HCT116 (cell line): ENCODE data around the gene KLHL10. TPM values are rescaled to one million over a fixed set of nuclear protein-coding genes. Genes with fewer than 3 reads are reported as not detected.

Experiments
- ATAC-seq: fragments of 200-7000 bp; cut with Tn5 transposase; 2 replicates; pipeline ENCODE4 v1.9.1; 2020; ENCODE audit warnings: mild to moderate bottlenecking, moderate library complexity
- BruUV-seq: library from RNA; stranded (reverse); fragments of 400-500 nt; replicated peaks from 2 replicates; lab custom pipeline; 2021; lab: Mats Ljungman, UMichigan
- CTCF ChIA-PET: fragments of 300-600 bp; sonication (Branson Sonifier 250); formaldehyde crosslinking; loops from one replicate; lab custom pipeline; 2021; ENCODE audit warnings: antibody characterized with exemption; lab: Charles Lee
- POLR2A ChIA-PET: fragments of 300-600, 350-600 bp; sonication (Branson Sonifier 250); formaldehyde crosslinking; loops from one replicate; lab custom pipeline; 2021; ENCODE audit warnings: antibody characterized with exemption; lab: Charles Lee
- RAD21 ChIA-PET, 2 experiments: fragments of 300-600 bp; sonication (Branson Sonifier 250); formaldehyde crosslinking; loops; one replicate each; lab custom pipeline; 2023; ENCODE audit warnings: low total read pairs in 2 of 2; ENCODE audit not compliant: uncharacterized antibody in 2 of 2, unreplicated experiment in 2 of 2, low non-redundant PET in 1 of 2; lab: Charles Lee
- DNase-seq: peaks from one replicate; pipeline ENCODE4 v3.0.0-alpha.2; 2010; ENCODE audit warnings: low read depth, low spot score
- H2AFZ ChIP-seq: fragments of 200-600 bp; shearing (Covaris generic), sonication (generic); 2 replicates; pipeline ENCODE4 v1.6.1; 2017; ENCODE audit warnings: low read depth, mixed run types, mixed read lengths, antibody characterized with exemption, low read length; ENCODE audit not compliant: poor library complexity, severe bottlenecking
- H3K27ac ChIP-seq: 2 replicates; pipeline ENCODE4 v1.5.1; 2012; ENCODE audit warnings: low read depth, low read length
- H3K27me3 ChIP-seq: fragments of 200-600 bp; sonication (generic); 2 replicates; pipeline ENCODE4 v1.6.1; 2016; ENCODE audit warnings: mixed run types, low read length, mixed read lengths; ENCODE audit not compliant: insufficient read depth
- H3K36me3 ChIP-seq, 2 experiments: fragments of 200-500 bp in 1 of 2; fragments of 200-600 bp in 1 of 2; sonication (Bioruptor generic) in 1 of 2; sonication (generic) in 1 of 2; 2 replicates each; pipeline versions ENCODE4 v1.5.1 to v1.6.1; 2014 to 2016; ENCODE audit warnings: low read length in 2 of 2, inconsistent platforms in 1 of 2, mixed read lengths in 1 of 2, mixed run types in 1 of 2; ENCODE audit not compliant: insufficient read depth in 2 of 2, control insufficient read depth in 1 of 2
- H3K4me1 ChIP-seq, 2 experiments: fragments of 200-600 bp in 1 of 2; sonication (generic) in 1 of 2; 2 replicates each; pipeline versions ENCODE4 v1.5.1 to v1.6.1; 2012 to 2017; ENCODE audit warnings: low read length in 2 of 2, inconsistent platforms in 1 of 2, mild to moderate bottlenecking in 1 of 2, mixed read lengths in 1 of 2, mixed run types in 1 of 2, moderate library complexity in 1 of 2; ENCODE audit not compliant: insufficient read depth in 2 of 2, control insufficient read depth in 1 of 2
- H3K4me2 ChIP-seq: fragments of 200-600 bp; sonication (generic); 2 replicates; pipeline ENCODE4 v1.6.1; 2017; ENCODE audit warnings: mixed run types, low read length, mixed read lengths
- H3K4me3 ChIP-seq, 2 experiments: fragments of 200-600 bp in 1 of 2; sonication (generic) in 1 of 2; replicated peaks in 1 of 2; 2 replicates each; pipeline ENCODE4 v1.5.1; 2011 to 2016; ENCODE audit warnings: low read length in 2 of 2, control low read depth in 1 of 2, low read depth in 1 of 2, mild to moderate bottlenecking in 1 of 2, mixed read lengths in 1 of 2, mixed run types in 1 of 2
- H3K79me2 ChIP-seq: fragments of 200-600 bp; sonication (generic); 2 replicates; pipeline ENCODE4 v1.6.1; 2017; ENCODE audit warnings: mild to moderate bottlenecking, mixed run types, low read length, moderate library complexity, mixed read lengths; ENCODE audit not compliant: insufficient read depth
- H3K9ac ChIP-seq: fragments of 200-600 bp; sonication (generic); 2 replicates; pipeline ENCODE4 v1.6.1; 2016; ENCODE audit warnings: low read length, mixed read lengths
- H3K9me2 ChIP-seq: fragments of 200-600 bp; sonication (generic), shearing (Covaris generic); 2 replicates; pipeline ENCODE4 v1.6.1; 2017; ENCODE audit warnings: mixed run types, mild to moderate bottlenecking, moderate library complexity; ENCODE audit not compliant: insufficient read depth
- H3K9me3 ChIP-seq, 2 experiments: fragments of 200-500 bp in 1 of 2; fragments of 200-600 bp in 1 of 2; sonication (Bioruptor generic) in 1 of 2; sonication (generic) in 1 of 2; 2 replicates each; pipeline ENCODE4 v1.6.1; 2014 to 2017; ENCODE audit warnings: low read length in 2 of 2, mixed read lengths in 2 of 2, inconsistent platforms in 1 of 2, low read depth in 1 of 2, mild to moderate bottlenecking in 1 of 2, mixed run types in 1 of 2, moderate library complexity in 1 of 2; ENCODE audit not compliant: control insufficient read depth in 1 of 2, insufficient read depth in 1 of 2
- H4K20me1 ChIP-seq: fragments of 200-600 bp; sonication (generic), shearing (Covaris generic); 2 replicates; pipeline ENCODE4 v1.6.1; 2017; ENCODE audit warnings: mixed run types, mild to moderate bottlenecking, moderate library complexity; ENCODE audit not compliant: insufficient read depth
- ELF1 ChIP-seq: IDR thresholded peaks from 2 replicates; pipeline ENCODE4 v1.6.1; 2012; ENCODE audit warnings: low read depth, borderline replicate concordance
- EZH2 ChIP-seq: fragments of 200-600 bp; sonication (generic); IDR thresholded peaks from 2 replicates; pipeline ENCODE4 v1.6.1; 2017; ENCODE audit warnings: antibody characterized with exemption, mixed run types
- FOSL1 ChIP-seq: IDR thresholded peaks from 2 replicates; pipeline ENCODE4 v1.6.1; 2012; ENCODE audit warnings: low read depth
- JUND ChIP-seq: IDR thresholded peaks from 2 replicates; pipeline ENCODE4 v1.6.1; 2012
- RAD21 ChIP-seq: IDR thresholded peaks from 2 replicates; pipeline ENCODE4 v1.6.1; 2012; ENCODE audit warnings: low read depth, mild to moderate bottlenecking
- SP1 ChIP-seq: IDR thresholded peaks from 2 replicates; pipeline ENCODE4 v1.6.1; 2012; ENCODE audit warnings: low read depth
- SRF ChIP-seq: IDR thresholded peaks from 2 replicates; pipeline ENCODE4 v1.6.1; 2012; ENCODE audit warnings: low read depth
- ZBTB33 ChIP-seq: IDR thresholded peaks from 2 replicates; pipeline ENCODE4 v1.6.1; 2011; ENCODE audit warnings: mild to moderate bottlenecking, low read length, moderate library complexity; ENCODE audit not compliant: insufficient replicate concordance; ENCODE audit errors: extremely low read depth
- ZFX ChIP-seq: fragments of 450-650 bp; IDR thresholded peaks from 2 replicates; pipeline ENCODE4 v1.6.1; 2017
- ZNF274 ChIP-seq: fragments of 200-500 bp; sonication (Bioruptor generic); IDR thresholded peaks from 2 replicates; pipeline ENCODE4 v1.6.1; 2014; ENCODE audit warnings: mild to moderate bottlenecking, low read depth, low read length, inconsistent platforms
- intact Hi-C: fragments of 100-400 bp; cut with micrococcal nuclease; formaldehyde crosslinking; loops from 2 replicates; pipeline ENCODE4 v1.10.0; 2022
- total RNA-seq: library from RNA; stranded (reverse); gene quantifications from one replicate; pipeline ENCODE4 v1.2.1, GENCODE V29; 2021; ENCODE audit not compliant: unreplicated experiment
- TF ChIP-seq, protein P1 (sequence below): IDR thresholded peaks from 2 replicates; pipeline ENCODE4 v1.6.1; 2012
- TF ChIP-seq, protein P2 (sequence below): IDR thresholded peaks from 2 replicates; pipeline ENCODE4 v1.6.1; 2012
- TF ChIP-seq, protein P3 (sequence below), 3 experiments: fragments of 200-600 bp in 1 of 3; sonication (generic) in 1 of 3; IDR thresholded peaks in 2 of 3; conservative IDR thresholded peaks in 1 of 3; 2 replicates each; pipeline ENCODE4 v1.5.1; 2012 to 2017; ENCODE audit warnings: low read depth in 2 of 3, low read length in 2 of 3, antibody characterized with exemption in 1 of 3, borderline replicate concordance in 1 of 3, control low read depth in 1 of 3, mild to moderate bottlenecking in 1 of 3, mixed read lengths in 1 of 3, mixed run types in 1 of 3, moderate library complexity in 1 of 3; ENCODE audit not compliant: insufficient read depth in 1 of 3
- TF ChIP-seq, protein P4 (sequence below): IDR thresholded peaks from 2 replicates; pipeline ENCODE4 v1.6.1; 2012; ENCODE audit warnings: low read depth

KLHL10 gene
- total RNA-seq, 1 experiment from 2014 or later, result not detected

GRCh38 chr17:41797377-41797776 lies 40.2 kb upstream of the KLHL10 start:
- H4K20me1 ChIP-seq, result no peaks in the 10 kb centered on the region
- H3K9me2 ChIP-seq, result no peaks in the 10 kb centered on the region
- no peaks in the 10 kb centered on the region for H3K36me3 ChIP-seq
- RAD21 ChIA-PET, result interaction anchor here in 1 of 2 experiments (0.7 kb wide), 1 partner anchor 47 kb away, joined by 6 read pairs; no protein-coding TSS in a partner anchor
- ATAC-seq (no peak), DNase-seq (no peak)
- H3K4me3 ChIP-seq, result no peak overlapping the region
- TF ChIP-seq, protein P1, sequence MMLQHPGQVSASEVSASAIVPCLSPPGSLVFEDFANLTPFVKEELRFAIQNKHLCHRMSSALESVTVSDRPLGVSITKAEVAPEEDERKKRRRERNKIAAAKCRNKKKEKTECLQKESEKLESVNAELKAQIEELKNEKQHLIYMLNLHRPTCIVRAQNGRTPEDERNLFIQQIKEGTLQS, result no peak
- TF ChIP-seq, protein P2, sequence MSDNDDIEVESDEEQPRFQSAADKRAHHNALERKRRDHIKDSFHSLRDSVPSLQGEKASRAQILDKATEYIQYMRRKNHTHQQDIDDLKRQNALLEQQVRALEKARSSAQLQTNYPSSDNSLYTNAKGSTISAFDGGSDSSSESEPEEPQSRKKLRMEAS, result no peak
- TF ChIP-seq, protein P3, sequence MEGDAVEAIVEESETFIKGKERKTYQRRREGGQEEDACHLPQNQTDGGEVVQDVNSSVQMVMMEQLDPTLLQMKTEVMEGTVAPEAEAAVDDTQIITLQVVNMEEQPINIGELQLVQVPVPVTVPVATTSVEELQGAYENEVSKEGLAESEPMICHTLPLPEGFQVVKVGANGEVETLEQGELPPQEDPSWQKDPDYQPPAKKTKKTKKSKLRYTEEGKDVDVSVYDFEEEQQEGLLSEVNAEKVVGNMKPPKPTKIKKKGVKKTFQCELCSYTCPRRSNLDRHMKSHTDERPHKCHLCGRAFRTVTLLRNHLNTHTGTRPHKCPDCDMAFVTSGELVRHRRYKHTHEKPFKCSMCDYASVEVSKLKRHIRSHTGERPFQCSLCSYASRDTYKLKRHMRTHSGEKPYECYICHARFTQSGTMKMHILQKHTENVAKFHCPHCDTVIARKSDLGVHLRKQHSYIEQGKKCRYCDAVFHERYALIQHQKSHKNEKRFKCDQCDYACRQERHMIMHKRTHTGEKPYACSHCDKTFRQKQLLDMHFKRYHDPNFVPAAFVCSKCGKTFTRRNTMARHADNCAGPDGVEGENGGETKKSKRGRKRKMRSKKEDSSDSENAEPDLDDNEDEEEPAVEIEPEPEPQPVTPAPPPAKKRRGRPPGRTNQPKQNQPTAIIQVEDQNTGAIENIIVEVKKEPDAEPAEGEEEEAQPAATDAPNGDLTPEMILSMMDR (IDR thresholded peaks at IDR 0.05 in 2 of 3, conservative IDR thresholded peaks at IDR 0.05 in 1 of 3; ENCODE audit: borderline replicate concordance in 1 of 3, insufficient read depth in 1 of 3, low read depth in 2 of 3, low read length in 2 of 3), result no peak
- TF ChIP-seq ELF1 (no peak), ZNF274 (no peak), SRF (no peak), JUND (no peak), ZBTB33 (no peak), SP1 (no peak), ZFX (no peak), EZH2 (no peak), RAD21 (no peak), FOSL1 (no peak)
- TF ChIP-seq, protein P4, sequence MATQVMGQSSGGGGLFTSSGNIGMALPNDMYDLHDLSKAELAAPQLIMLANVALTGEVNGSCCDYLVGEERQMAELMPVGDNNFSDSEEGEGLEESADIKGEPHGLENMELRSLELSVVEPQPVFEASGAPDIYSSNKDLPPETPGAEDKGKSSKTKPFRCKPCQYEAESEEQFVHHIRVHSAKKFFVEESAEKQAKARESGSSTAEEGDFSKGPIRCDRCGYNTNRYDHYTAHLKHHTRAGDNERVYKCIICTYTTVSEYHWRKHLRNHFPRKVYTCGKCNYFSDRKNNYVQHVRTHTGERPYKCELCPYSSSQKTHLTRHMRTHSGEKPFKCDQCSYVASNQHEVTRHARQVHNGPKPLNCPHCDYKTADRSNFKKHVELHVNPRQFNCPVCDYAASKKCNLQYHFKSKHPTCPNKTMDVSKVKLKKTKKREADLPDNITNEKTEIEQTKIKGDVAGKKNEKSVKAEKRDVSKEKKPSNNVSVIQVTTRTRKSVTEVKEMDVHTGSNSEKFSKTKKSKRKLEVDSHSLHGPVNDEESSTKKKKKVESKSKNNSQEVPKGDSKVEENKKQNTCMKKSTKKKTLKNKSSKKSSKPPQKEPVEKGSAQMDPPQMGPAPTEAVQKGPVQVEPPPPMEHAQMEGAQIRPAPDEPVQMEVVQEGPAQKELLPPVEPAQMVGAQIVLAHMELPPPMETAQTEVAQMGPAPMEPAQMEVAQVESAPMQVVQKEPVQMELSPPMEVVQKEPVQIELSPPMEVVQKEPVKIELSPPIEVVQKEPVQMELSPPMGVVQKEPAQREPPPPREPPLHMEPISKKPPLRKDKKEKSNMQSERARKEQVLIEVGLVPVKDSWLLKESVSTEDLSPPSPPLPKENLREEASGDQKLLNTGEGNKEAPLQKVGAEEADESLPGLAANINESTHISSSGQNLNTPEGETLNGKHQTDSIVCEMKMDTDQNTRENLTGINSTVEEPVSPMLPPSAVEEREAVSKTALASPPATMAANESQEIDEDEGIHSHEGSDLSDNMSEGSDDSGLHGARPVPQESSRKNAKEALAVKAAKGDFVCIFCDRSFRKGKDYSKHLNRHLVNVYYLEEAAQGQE, result no peak
- H3K27me3 ChIP-seq, result no peaks in the 10 kb centered on the region
- POLR2A ChIA-PET, result interaction anchor here (1.2 to 5.5 kb wide), 3 partner anchors 12 to 62 kb away, joined by 3 to 77 read pairs (median 6); partner anchors contain the start of gene JUP
- H3K79me2 ChIP-seq, result no peaks in the 10 kb centered on the region
- H3K4me1 ChIP-seq, result peaks cover 52 to 81% of the 10 kb centered on the region in 2 experiments
- H3K4me2 ChIP-seq, result no peak overlapping the region
- no peak overlapping the region for H2AFZ ChIP-seq
- no peak overlapping the region for H3K27ac ChIP-seq
- no TSS peak for BruUV-seq
- no peak overlapping the region for H3K9ac ChIP-seq
- intact Hi-C loops, result no loop called here
- CTCF ChIA-PET, result interaction anchor here (1.3 to 7.4 kb wide), 2 partner anchors 12 to 60 kb away, joined by 4 to 109 read pairs; partner anchors contain the start of gene JUP
- no peaks in the 10 kb centered on the region for H3K9me3 ChIP-seq
